ENCODE measurements around the gene DYSF.

Gene DYSF

DNA sequence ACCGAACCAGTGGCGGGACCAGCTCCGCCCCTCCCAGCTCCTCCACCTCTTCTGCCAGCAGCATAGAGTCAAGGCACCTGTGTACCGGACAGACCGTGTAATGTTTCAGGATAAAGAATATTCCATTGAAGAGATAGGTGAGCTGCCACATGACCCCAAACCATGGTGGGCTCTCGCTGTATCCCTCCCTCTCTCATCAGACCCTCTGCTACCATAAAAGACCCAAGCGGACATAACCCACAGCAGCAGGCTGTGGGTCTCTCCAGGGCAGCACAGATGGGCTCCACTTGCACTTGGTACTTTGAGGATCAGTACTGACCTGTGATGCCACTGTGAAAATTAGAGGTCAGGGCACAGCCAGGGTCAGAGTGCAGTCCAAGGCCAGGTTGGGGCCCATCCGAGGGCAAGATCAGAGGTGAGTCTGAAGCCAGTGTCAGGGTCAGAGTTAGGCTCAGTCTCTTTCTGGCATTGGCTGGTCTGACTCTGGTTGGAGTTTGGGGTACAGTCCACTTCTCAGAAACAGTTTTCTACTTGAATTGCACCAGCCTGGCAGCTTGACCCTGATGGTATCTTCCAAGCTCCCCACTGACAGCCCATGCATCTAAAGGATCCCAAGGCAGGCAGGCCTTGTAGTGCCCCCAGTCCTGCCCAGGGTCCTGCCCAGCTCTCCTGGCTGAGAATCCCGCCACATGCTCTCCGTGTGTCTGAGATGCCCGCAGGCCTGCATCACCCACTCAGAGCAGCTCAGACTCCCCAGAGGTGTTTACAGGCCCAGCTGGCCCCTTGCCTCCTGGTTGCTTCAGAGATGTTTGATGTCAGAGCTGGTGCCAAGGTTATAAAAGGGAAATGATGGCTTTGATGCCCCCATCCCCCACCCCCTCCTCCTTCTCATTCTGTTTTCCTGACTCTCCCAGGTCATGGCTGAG, 212.1 kb downstream of the DYSF start:
- no peak for DNase-seq

DNA sequence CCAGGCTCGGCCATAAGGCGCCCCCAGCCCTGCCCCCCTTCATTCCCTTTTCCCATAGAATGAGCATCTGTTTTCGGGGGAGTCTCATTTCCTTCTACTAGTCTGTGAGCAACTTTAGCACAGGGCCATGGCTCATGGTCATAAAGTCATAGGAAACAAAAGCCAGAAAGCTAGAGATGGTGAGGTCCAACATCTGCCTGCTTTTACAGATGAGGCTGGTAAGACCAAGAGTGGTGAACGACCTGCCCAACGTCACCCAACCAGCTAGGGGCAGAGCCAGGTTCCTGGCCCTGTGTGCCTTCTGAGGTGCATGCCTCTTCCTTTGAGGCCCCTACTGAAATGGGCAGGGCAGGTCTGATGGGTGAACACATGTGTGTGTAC, 212.7 kb downstream of the DYSF start:
- no peak for DNase-seq

DNA sequence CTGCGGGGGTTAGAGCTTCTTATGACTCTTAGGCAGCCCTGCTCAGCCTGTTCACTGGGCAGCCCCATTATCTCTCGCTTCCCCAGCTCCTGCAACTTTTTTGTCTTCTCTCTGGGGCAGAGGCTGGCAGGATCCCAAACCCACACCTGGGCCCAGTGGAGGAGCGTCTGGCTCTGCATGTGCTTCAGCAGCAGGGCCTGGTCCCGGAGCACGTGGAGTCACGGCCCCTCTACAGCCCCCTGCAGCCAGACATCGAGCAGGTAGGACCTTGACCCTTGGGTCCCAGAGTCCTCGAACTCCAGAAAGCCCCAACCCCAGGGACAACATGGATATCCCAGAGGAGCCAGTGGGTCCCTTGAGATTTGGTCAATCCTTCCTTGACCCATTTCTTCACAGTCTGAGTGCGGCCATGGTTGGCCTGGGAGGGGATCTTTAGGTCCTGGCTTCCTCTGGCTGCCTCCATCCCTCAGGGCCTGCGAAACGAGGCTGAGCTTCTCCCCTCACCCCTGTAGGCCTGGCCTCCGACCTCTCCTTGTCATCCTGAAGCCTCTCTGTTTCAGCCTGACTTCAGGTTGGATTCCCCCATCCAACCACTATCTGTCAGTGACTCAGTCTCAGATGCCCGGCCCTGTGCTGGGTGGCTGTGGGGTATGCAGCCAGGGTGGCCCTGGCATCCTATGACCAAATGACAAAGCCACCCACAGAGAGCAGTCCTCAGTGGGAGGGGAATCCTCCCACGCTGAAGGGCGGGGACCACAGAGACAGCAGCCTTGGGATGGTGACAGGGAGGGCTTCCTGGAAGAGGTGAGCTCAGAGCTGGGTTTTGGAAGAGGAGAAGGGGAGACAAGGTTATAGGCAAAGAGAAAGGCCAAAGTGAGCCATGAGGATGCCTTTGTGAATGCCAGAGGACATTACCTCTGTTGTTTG, 214.2 kb downstream of the DYSF start:
- no peak for DNase-seq

DNA sequence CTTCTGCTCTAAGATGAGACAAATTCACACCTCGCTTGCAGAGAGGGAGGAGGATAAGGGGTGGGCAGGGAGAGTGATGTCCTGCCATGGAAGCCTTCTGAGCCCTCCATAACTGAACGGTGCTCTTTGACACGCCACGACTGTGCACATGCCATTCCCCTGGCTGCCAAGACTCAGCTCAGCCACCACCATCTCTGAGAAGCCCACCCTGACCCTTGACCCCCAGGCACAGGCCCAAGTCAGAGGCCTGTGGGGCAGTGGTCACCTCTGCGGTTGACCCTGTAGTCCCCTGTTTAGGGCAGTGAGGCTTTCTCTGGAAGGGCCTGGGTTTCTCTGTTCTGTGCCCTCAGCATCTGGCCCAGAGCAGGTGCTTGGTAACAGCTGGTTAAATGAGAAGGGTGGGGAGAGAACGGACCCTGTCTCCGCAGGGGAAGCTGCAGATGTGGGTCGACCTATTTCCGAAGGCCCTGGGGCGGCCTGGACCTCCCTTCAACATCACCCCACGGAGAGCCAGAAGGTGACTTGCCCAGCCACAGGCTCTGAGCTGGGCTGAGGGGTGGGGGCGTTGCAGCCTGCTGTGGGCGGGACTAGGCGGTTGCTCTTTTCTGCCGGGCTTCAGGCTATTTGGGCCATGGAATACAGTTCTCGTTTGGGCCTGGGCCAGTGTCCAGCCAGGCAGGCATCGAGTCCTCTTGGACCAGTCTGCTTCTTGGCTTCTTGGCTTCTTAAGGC, 215.1 kb downstream of the DYSF start:
- DNase-seq, result no peak

DNA sequence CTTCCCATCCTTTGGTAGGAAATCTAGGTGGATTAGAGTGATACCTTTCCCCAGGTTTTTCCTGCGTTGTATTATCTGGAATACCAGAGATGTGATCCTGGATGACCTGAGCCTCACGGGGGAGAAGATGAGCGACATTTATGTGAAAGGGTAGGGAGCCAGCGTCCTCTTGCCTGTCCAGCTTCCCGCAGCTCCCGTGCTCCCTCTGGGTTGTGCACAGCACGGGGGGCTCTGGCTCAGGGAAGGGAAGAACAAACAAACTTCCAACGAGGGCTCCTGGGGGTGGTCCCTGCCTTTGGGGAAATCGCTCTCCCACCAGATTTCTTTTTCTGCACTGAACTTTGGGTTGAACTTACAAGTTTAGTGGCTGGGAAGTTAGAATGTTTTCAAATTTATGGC, 215.7 kb downstream of the DYSF start:
- no peak for DNase-seq

DNA sequence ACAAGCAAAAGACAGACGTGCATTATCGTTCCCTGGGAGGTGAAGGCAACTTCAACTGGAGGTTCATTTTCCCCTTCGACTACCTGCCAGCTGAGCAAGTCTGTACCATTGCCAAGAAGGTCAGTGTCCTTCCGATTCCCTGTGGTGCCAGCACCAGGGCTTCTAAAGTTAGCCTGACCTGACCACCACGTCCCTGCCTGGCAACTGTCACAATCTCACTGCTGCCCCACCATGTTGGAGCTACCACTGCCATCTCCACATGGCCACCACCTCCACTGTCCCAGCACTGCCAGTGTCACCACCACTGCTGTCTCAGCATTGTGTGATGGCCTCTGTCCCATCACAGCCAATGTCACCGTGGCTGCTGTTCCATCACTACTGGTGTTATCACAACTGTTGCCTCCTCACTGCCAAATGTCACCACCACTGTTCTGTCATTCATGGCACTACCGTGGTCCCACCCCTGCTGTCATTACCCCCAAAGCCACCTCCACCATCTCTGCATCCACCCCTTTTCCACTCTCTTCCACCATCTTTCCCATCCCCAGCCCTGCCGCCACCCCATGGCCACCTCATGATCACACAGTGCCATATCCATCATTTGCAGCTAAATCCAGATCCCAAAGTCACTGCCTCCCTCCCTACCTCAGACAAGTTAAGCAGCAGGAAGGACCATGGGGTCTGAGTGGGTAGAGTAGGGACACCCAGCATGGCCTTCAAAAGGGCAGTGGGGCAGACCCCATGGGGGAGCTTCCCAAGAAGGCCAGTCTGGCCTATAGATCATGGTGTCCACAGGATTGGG, 216.5 kb downstream of the DYSF start:
- no peak for DNase-seq

DNA sequence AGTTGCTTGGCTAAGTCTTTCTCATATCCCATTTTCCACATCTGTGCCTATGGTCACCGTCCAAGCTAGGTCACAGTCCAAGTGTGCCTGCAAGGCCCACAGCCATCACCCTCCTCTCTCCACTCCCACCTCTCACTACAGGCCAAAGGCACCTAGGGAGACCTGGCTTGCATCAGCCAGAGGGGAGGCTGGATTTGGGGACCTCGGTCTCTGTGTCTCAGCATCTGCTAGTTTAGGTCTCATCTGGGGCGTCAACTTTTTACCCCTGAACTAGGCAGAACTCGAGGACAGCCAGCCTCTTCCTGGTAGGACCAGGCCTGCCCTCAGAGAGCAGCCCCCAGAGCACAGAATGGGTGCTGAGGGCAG, 217.1 kb downstream of the DYSF start:
- DNase-seq, result no peak

DNA sequence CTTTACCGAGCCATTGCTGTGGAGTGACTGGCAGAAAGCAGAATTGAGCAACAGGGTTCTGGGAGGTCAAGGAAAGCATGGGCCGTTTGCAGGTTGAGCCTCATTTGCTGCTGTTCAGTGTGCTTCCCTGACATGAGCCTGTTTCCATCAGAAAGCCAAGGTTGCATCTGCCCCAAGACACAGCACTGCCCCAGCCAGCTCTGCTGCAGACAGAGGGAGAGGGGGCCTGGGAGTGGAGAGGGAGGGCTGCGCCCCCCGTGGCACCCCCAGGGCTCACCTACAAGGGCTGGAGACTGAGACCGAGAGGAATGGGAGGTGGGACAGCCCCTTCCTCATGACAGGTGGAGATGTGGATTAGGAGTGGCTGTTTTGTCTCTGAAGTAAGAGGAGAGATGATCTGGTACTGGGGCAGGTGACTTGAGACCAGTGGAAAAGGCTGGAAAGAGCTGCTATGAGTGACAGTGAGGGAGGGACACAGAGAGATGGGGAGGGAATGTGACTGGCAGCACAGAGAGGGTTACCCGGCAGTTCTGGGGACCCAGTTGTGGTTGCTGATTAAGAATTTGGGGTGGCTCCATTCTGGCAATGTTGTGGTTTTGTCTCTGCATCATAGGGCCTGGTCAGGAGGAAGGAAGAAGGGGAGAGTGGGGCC, 218.0 kb downstream of the DYSF start:
- no peak for DNase-seq

DNA sequence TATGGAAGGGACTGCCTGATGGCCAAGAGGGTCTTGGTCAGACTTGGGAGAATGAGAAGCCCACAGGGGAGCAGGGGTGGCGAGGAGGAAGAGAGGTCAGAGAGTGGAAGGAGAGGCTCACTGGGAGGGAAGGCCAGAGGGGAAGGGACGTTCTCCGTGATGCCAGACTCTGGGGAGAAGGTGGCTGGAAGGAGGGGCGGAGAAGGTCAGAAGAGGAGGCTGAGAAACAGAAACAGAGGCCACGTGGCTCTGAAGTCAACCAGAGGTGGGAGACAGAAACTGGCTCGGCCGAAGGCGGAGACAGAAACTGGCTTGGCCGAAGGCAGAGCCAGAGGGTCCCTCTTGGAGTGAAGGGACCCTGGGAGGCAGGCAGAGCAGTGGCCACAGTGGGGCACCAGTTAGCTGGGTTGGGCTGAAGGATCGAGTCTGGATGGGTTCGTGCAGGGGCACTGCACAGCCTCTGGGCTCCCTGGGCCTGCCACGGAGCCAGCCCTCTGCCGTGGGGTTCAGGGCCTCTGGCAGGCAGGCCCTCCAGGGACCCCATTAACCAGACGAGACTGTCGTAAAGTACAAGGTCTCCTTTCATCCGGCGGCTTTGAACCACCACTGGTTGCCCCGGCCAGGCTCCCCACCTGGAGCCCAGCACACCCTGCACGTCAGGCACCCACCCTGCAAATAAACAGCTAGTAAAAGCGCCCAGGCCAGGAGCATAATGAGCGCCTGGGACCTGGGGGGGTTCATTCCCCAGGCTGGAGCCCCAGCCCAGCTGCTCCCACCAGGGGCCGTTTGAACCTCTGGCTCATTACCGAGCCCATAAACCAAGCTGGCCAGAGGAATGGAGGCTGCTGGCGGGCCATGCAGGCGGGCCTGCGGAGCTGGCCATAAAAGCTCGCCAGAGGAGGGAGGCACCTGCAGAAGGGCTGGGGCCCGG, 218.8 kb downstream of the DYSF start:
- peak; percentile 8 for DNase-seq

DNA sequence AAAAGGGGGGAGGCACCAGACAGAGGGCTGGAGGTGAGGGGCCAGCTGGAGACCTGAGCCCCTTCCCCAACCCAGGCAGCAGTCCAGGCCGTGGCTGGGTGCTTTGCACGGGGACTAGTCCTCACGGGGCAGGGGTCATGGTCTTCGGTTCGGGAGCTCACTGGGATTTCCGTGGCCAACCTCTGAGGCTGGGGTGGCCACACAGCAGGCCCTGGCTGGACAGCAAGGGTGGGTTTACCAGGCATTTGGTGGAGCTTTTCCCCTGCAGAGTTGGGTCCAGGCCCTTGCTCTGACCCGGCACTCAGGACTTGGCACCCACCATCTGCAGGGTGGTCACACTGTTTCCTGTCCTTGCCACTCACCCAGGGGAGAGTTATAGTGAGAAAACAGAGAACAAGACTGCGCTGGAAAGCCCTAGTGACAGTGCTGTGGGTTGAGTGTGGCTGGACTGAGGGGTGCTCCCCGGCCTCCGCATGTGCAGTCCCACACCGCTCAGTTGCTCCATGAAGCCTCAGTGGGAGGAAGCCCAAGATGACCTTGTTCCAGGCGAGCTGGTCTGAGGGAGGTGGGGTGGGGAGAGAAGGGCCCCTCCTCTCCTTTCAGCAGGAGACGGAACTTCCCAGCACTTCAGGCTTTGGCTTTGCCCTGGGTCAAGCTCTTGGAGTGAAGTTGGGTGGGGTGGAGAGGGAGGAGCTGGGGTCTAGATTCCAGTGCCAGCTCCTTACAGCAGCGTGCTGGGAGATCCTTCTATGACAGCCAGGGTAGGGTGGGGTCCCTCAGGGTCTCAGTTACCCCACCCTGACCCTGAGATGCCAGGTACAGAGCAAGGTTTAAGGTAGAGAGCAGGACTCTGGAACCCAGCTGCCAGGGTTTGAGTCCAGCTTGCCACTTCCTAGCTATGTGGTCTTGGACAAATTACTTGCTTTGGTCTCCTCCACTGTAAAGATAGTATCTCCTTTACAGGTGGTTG, 219.8 kb downstream of the DYSF start:
- DNase-seq, result peak; percentile 3

DNA sequence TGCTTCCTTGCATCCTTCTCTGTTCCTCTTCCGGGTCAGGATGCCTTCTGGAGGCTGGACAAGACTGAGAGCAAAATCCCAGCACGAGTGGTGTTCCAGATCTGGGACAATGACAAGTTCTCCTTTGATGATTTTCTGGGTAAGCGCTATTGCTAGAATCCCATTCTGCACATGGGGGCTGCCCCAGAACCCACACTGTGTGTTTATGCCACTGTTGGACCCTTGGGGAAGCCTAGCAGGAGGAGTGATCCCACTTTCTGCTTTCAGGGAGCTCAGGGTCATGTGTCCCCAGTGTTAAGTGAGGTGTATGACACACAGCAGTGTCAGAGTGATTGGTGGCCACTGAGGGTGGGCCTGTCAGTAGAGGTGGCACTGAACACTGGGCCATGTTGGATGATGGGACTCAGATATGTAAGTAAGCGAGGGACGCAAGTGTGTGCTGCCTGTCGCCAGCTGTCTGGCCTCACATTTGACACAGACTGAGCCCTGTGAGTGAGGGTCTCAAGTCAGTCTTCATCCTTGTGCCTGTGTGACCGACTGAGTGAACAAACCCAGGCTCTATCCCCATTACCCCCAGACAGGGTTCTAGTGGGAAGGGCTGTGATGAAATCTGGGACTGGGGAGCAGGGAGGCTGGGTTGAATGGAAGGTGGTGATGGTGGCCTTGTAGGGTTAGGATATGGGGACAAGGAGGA, 220.9 kb downstream of the DYSF start:
- DNase-seq, result no peak

DNA sequence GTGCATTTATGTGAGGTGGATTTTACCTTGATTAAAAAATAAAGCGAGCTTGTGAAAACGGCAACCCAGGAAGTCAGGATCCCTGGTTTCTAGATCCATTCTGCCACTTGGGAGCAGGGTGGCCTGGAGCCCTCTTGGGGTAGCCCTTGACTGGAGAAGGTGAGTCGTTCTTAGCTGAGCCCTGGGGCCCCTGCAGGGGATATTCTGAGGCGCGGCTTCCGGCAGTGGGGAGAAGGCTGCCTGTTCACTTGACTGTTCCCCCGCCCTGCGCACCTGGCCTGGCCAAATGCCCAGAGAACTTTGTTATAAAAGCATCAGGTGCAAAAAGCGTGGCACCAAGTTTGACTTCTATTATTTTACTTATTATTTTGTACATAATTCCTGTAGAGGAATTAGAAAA, 221.9 kb downstream of the DYSF start:
- DNase-seq, result no peak

DNA sequence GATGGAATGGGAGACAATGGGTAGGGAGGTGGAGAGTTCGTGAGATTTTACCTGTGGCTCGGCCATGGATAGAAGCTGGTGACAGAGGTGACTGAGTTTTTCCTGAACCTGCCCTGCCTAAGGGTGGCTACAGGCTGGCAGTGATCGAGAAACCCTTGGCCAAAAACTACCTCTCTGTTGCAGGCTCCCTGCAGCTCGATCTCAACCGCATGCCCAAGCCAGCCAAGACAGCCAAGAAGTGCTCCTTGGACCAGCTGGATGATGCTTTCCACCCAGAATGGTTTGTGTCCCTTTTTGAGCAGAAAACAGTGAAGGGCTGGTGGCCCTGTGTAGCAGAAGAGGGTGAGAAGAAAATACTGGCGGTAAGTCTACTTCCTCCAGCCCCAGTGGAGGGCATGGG, 225.5 kb downstream of the DYSF start:
- no peak for DNase-seq

DNA sequence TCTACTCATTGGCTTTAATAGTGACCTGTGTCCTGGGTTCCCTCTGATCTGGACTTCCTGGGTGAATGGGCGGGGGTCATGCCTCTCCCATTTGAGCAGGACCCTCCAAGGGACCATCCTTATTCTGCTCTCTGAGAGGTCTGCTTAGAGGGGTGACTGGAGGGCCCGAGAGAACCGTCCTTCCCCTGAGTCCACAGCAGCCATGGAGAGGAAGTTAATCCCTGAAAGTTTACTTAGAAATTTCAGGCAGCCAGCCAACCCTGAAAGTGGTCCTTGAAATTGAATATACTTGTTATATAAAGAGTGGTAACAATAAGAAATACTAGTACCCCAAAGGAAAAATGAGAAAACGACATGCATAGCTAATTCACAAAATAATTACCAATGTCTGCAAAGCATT, 226.1 kb downstream of the DYSF start:
- no peak for DNase-seq

DNA sequence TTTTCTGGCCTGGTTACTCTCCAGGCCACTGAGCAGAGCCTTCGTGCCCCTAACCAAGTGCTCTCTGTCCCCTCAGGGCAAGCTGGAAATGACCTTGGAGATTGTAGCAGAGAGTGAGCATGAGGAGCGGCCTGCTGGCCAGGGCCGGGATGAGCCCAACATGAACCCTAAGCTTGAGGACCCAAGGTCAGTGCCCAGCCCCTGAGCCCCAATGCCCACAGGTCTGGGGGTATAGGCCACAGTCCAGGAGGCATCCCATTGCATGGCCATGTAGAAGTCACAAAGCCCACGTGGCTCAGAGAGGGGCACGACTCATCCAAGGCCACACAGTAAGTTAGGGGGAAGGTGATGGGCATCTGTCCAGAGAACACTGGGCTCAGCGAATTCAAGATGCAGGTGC, 227.6 kb downstream of the DYSF start:
- DNase-seq, result no peak

DNA sequence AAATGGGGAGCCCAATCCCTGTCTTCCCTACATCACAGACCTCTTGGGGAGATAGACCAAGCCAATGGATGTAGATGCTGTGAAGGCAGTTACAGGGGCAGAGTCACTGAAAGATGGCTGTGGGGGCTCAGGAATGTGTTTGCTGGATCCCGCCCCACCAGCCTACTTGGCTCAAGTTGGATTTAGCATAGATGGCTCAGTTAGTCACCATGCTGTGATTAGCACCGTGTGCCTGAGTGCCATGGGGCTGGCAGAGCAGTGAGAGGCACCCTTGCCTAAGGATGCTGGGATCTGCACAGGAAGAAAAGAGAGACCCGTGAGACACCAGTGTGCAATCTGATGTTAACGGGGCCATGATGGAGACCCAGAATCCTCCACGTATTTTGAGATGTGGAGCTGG, 228.3 kb downstream of the DYSF start:
- no peak for DNase-seq

DNA sequence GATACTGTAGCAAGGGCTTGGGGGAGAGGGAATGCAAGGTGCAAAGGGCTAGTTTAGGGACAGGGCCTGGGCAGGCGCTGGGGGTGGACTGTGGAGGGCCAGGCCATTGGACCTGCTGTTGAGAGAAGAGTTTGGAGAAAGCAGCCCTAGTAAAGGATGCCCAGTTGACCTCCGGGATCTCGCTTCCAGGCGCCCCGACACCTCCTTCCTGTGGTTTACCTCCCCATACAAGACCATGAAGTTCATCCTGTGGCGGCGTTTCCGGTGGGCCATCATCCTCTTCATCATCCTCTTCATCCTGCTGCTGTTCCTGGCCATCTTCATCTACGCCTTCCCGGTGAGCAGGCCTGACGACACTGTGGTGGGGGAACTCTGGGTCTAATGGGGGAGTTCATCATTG, 229.0 kb downstream of the DYSF start:
- DNase-seq, result no peak

DNA sequence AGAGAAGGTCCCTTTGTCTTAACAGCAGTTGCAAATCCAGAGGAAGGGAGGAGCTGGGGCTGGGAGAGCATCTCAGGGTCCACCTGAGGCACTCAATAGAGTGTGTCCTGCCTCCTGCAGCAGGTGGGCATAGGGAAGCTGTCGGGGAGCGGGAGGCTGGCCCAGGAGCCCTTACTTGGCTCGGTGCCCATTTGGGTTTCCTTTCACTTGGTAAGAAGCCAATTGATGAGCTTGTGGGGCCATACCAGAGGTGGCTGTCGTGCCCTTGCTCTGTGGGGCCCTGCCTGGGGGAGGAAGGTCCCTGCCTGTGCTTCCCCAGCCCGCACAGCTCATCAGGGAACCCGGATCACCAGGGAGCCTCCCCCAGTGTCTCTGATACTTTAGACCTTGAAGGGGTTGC, 229.7 kb downstream of the DYSF start:
- no peak for DNase-seq

DNA sequence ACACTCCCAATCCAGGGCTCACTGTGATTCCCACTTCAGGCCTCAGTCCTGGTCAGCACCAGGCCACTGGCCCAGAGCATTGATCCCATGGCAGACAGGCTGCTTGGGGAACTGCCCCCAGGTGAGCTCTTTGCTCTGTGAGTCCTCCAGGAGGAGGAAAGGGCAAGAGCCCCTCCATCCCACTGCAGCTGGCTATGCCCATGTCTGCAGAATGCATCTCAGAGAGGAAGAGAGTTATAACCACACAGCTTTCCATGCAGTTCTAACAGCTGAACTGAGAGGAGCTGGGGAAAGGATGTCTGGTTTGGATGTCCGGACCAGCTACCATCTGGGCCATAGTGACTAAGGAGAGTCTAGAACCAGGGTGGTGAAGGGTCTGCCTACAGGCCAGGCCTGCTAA, 230.3 kb downstream of the DYSF start:
- no peak for DNase-seq

All from 8988T (cell line).